ENCODE data around the gene KRTAP10-1. TPM values are rescaled to one million over a fixed set of nuclear protein-coding genes. Genes with fewer than 3 reads are reported as not detected.

KRTAP10-1 gene
- total and polyA plus RNA-seq, 2 of the 13 experiments (the other 11 are each of a cell fraction or from before 2014, with no cell fraction given), result not detected

GRCh38 chr21:44539046-44539445, 949 bp downstream of the KRTAP10-1 start:
- Histone ChIP-seq H3K4me1 (ENCODE audit: insufficient read depth, low read length) (no peaks in the 10 kb centered on the region), H3K4me2 (ENCODE audit: low read depth, low read length) (no peak overlapping the region), H4K20me1 (ENCODE audit: insufficient read depth, low read length) (no peaks in the 10 kb centered on the region), H3K36me3 (replicated peaks in 1 of 2; ENCODE audit: control insufficient read depth in 1 of 2, insufficient read depth in 2 of 2, low read length in 2 of 2) (no peaks in the 10 kb centered on the region), H3K79me2 (ENCODE audit: insufficient read depth, low read length) (no peaks in the 10 kb centered on the region), H3K4me3 (replicated peaks in 1 of 3; ENCODE audit: insufficient read depth in 1 of 3, low read depth in 2 of 3, low read length in 3 of 3) (no peak overlapping the region), H3K9me3 (ENCODE audit: low read length) (peaks cover 17% of the 10 kb centered on the region; the same call in 1 of the 2 replicates), H3K9ac (ENCODE audit: insufficient read depth, low read depth, low read length) (no peak overlapping the region), H3K27ac (ENCODE audit: extremely low read length, insufficient read depth, low read length) (no peak overlapping the region), H2AFZ (ENCODE audit: low read length) (no peak overlapping the region), H3K27me3 (ENCODE audit: control insufficient read depth in 1 of 2, insufficient read depth in 2 of 2, low read length in 2 of 2) (no peaks in the 10 kb centered on the region; a peak in 2 of 5 replicates)
- 47% methylated on average over 5 of the region's 14 CpGs for WGBS (ENCODE audit: low lambda C conversion rate)
- BruUV-seq (replicated peaks), result no TSS peak
- ChIA-PET CTCF (ENCODE audit: low intra/inter-chr PET ratio, low total read pairs) (no interaction called here), POLR2A (no interaction called here)
- DNase-seq (ENCODE audit: low spot score) (no peak), ATAC-seq (no peak; the same call in 2 of the 3 replicates), FAIRE-seq (no peak)
- in situ Hi-C loops (cut with HindIII; ENCODE audit: extremely low pct_ligation_motif_present, low pct_unique_long_range_greater_than_20kb), result no loop called here
- intact Hi-C loops (cut with micrococcal nuclease; ENCODE audit: unreplicated experiment), result no loop called here
- TF ChIP-seq NR2F6 (IDR thresholded peaks at IDR 0.05) (no peak), NR2F6 (CRISPR knock-in tag; IDR thresholded peaks at IDR 0.05) (no peak), DDIT3 (CRISPR knock-in tag; IDR thresholded peaks at IDR 0.05) (no peak), PPARG (CRISPR knock-in tag; conservative IDR thresholded peaks at IDR 0.05) (no peak), ZNF850 (CRISPR knock-in tag; conservative IDR thresholded peaks at IDR 0.05) (no peak), ZNF276 (CRISPR knock-in tag; IDR thresholded peaks at IDR 0.05; ENCODE audit: low read depth) (no peak), MTF1 (CRISPR knock-in tag; IDR thresholded peaks at IDR 0.05) (no peak), ZSCAN5A (CRISPR knock-in tag; IDR thresholded peaks at IDR 0.05; ENCODE audit: borderline replicate concordance) (no peak), ZNF232 (CRISPR knock-in tag; IDR thresholded peaks at IDR 0.05; ENCODE audit: borderline replicate concordance) (no peak), MXI1 (IDR thresholded peaks at IDR 0.05; ENCODE audit: borderline replicate concordance, low read depth, low read length) (no peak), ZNF17 (CRISPR knock-in tag; IDR thresholded peaks at IDR 0.05) (no peak), TOE1 (CRISPR knock-in tag; IDR thresholded peaks at IDR 0.05) (no peak), ZNF580 (CRISPR knock-in tag; IDR thresholded peaks at IDR 0.05; ENCODE audit: borderline replicate concordance, low read depth) (no peak), ZFP36L2 (CRISPR knock-in tag; IDR thresholded peaks at IDR 0.05) (no peak), RFX1 (IDR thresholded peaks at IDR 0.05) (no peak), ZFP90 (CRISPR knock-in tag; IDR thresholded peaks at IDR 0.05; ENCODE audit: borderline replicate concordance) (no peak), RXRB (CRISPR knock-in tag; IDR thresholded peaks at IDR 0.05; ENCODE audit: borderline replicate concordance) (no peak)
- TF ChIP-seq, protein P1, sequence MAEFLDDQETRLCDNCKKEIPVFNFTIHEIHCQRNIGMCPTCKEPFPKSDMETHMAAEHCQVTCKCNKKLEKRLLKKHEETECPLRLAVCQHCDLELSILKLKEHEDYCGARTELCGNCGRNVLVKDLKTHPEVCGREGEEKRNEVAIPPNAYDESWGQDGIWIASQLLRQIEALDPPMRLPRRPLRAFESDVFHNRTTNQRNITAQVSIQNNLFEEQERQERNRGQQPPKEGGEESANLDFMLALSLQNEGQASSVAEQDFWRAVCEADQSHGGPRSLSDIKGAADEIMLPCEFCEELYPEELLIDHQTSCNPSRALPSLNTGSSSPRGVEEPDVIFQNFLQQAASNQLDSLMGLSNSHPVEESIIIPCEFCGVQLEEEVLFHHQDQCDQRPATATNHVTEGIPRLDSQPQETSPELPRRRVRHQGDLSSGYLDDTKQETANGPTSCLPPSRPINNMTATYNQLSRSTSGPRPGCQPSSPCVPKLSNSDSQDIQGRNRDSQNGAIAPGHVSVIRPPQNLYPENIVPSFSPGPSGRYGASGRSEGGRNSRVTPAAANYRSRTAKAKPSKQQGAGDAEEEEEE (CRISPR knock-in tag; IDR thresholded peaks at IDR 0.05; ENCODE audit: borderline replicate concordance), result no peak

Data from HepG2 (cell line).